HEK293 (cell line): ENCODE data around the gene NRIP1.

Experiments used
- HOXC10 ChIP-seq: sonication (generic); formaldehyde crosslinking; IDR thresholded peaks from 2 replicates; pipeline ENCODE4 v1.8.1; 2023; ENCODE audit warnings: mild to moderate bottlenecking, missing genetic modification reagents
- MYNN ChIP-seq: fragments of 450-650 bp; formaldehyde crosslinking; IDR thresholded peaks from 2 replicates; pipeline ENCODE4 v1.5.1; 2016; ENCODE audit warnings: missing biosample characterization, missing genetic modification characterization, borderline replicate concordance
- TCF7L2 ChIP-seq: IDR thresholded peaks from 2 replicates; pipeline ENCODE4 v1.6.1; 2011; ENCODE audit warnings: low read depth, mild to moderate bottlenecking, inconsistent platforms, low read length, moderate library complexity, borderline replicate concordance
- TF ChIP-seq, protein P1 (sequence below): fragments of 450-650 bp; formaldehyde crosslinking; IDR thresholded peaks from 2 replicates; pipeline ENCODE4 v1.5.1; 2016; ENCODE audit warnings: missing biosample characterization, missing genetic modification characterization

DNA sequence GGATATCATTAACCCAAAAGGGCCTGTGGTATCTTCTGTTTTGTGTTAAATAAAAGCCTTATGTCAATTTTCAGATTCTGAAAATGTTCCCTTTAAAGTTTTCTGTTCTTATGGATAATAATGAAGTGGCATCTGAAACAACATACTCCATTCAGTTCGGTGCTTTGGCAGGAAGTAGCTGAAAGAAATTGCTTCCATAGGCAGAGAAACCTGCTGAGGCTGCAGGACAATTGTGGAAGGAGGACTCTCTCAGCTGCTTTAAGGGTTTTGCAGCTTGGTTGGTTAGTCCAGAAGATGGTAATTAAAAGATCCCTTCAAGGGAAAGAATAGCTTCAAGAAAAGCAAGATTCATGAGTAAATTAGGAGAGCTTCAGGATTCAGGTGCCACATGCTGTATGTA, 30.5 kb upstream of the NRIP1 start:
- TF ChIP-seq, protein P1, sequence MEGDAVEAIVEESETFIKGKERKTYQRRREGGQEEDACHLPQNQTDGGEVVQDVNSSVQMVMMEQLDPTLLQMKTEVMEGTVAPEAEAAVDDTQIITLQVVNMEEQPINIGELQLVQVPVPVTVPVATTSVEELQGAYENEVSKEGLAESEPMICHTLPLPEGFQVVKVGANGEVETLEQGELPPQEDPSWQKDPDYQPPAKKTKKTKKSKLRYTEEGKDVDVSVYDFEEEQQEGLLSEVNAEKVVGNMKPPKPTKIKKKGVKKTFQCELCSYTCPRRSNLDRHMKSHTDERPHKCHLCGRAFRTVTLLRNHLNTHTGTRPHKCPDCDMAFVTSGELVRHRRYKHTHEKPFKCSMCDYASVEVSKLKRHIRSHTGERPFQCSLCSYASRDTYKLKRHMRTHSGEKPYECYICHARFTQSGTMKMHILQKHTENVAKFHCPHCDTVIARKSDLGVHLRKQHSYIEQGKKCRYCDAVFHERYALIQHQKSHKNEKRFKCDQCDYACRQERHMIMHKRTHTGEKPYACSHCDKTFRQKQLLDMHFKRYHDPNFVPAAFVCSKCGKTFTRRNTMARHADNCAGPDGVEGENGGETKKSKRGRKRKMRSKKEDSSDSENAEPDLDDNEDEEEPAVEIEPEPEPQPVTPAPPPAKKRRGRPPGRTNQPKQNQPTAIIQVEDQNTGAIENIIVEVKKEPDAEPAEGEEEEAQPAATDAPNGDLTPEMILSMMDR (tag by site-specific recombination) = no peak
- TF ChIP-seq TCF7L2 (no peak), MYNN (tag by site-specific recombination) (no peak), HOXC10 (CRISPR knock-in tag) (no peak)
